ENCODE measurements around the gene ST8SIA1. TPM values are rescaled to one million over a fixed set of nuclear protein-coding genes. Genes with fewer than 3 reads are reported as not detected.

Gene ST8SIA1
- total and polyA plus RNA-seq, 2 experiments from 2014 or later, result 5.3 to 10.1 TPM

- no peak overlapping the region for H3K4me3 ChIP-seq
- no peak overlapping the region for H3K27ac ChIP-seq
- H3K9me3 ChIP-seq (ENCODE audit: low read depth), result no peaks in the 10 kb centered on the region
- TF ChIP-seq CTCF (IDR thresholded peaks at IDR 0.05; ENCODE audit: low read depth, low read length), result no peak
- H3K4me1 ChIP-seq (ENCODE audit: low read depth), result no peaks in the 10 kb centered on the region
- no peaks in the 10 kb centered on the region for H3K27me3 ChIP-seq
- no peaks in the 10 kb centered on the region for H3K36me3 ChIP-seq
- DNase-seq (ENCODE audit: low read depth in 1 of 2, low spot score in 1 of 2), result no peak
Observed at GRCh38 chr12:22299294-22299912, 35.1 kb downstream of the ST8SIA1 start.

- Histone ChIP-seq H3K4me3 (no peak overlapping the region), H3K27ac (no peak overlapping the region), H3K36me3 (no peaks in the 10 kb centered on the region), H3K9me3 (ENCODE audit: low read depth) (no peaks in the 10 kb centered on the region), H3K27me3 (no peaks in the 10 kb centered on the region), H3K4me1 (ENCODE audit: low read depth) (no peaks in the 10 kb centered on the region)
- TF ChIP-seq CTCF (IDR thresholded peaks at IDR 0.05; ENCODE audit: low read depth, low read length), result no peak
- DNase-seq (ENCODE audit: low read depth in 1 of 2, low spot score in 1 of 2), result no peak
Observed at GRCh38 chr12:22289250-22289649, 45.3 kb downstream of the ST8SIA1 start.

- H3K4me3 ChIP-seq, result no peak overlapping the region
- H3K9me3 ChIP-seq (ENCODE audit: low read depth), result no peaks in the 10 kb centered on the region
- no peaks in the 10 kb centered on the region for H3K36me3 ChIP-seq
- peaks cover 4% of the 10 kb centered on the region for H3K4me1 ChIP-seq (ENCODE audit: low read depth)
- H3K27me3 ChIP-seq, result no peaks in the 10 kb centered on the region
- peak in 1 of 2 donors; percentile 51 for DNase-seq (ENCODE audit: low read depth in 1 of 2, low spot score in 1 of 2)
- TF ChIP-seq CTCF (IDR thresholded peaks at IDR 0.05; ENCODE audit: low read depth, low read length), result no peak
- H3K27ac ChIP-seq, result no peak overlapping the region
Observed at GRCh38 chr12:22287776-22288621, 46.5 kb downstream of the ST8SIA1 start.

- H3K36me3 ChIP-seq, result no peaks in the 10 kb centered on the region
- no peaks in the 10 kb centered on the region for H3K27me3 ChIP-seq
- H3K9me3 ChIP-seq (ENCODE audit: low read depth), result no peaks in the 10 kb centered on the region
- no peak for DNase-seq (ENCODE audit: low read depth in 1 of 2, low spot score in 1 of 2)
- H3K27ac ChIP-seq, result no peak overlapping the region
- no peak for TF ChIP-seq CTCF (IDR thresholded peaks at IDR 0.05; ENCODE audit: low read depth, low read length)
- peaks cover 4% of the 10 kb centered on the region for H3K4me1 ChIP-seq (ENCODE audit: low read depth)
- H3K4me3 ChIP-seq, result no peak overlapping the region
Observed at GRCh38 chr12:22287101-22287500, 47.4 kb downstream of the ST8SIA1 start.

- no peaks in the 10 kb centered on the region for H3K9me3 ChIP-seq (ENCODE audit: low read depth)
- TF ChIP-seq CTCF (IDR thresholded peaks at IDR 0.05; ENCODE audit: low read depth, low read length), result no peak
- H3K36me3 ChIP-seq, result no peaks in the 10 kb centered on the region
- H3K4me1 ChIP-seq (ENCODE audit: low read depth), result peaks cover 4% of the 10 kb centered on the region
- H3K27me3 ChIP-seq, result no peaks in the 10 kb centered on the region
- H3K27ac ChIP-seq, result no peak overlapping the region
- peak in 1 of 2 donors; percentile 74 for DNase-seq (ENCODE audit: low read depth in 1 of 2, low spot score in 1 of 2)
- H3K4me3 ChIP-seq, result no peak overlapping the region
Observed at GRCh38 chr12:22286569-22286968, 47.9 kb downstream of the ST8SIA1 start.
